SU-DHL-6 (cell line): Measurements from ENCODE around the gene FAM229A.

Experiments
- H2AFZ ChIP-seq: fragments of 200-600 bp; sonication (generic); 2 replicates; pipeline ENCODE4 v1.6.1; 2014; ENCODE audit warnings: low read depth, mild to moderate bottlenecking, moderate library complexity, mixed read lengths, antibody characterized with exemption, low read length; ENCODE audit not compliant: severe bottlenecking
- H3F3A ChIP-seq: fragments of 200-600 bp; shearing (Covaris generic); 2 replicates; pipeline ENCODE4 v1.6.0; 2016; ENCODE audit warnings: antibody characterized with exemption, mild to moderate bottlenecking; ENCODE audit not compliant: insufficient read depth
- H3K27ac ChIP-seq: fragments of 200-600 bp; sonication (generic); 2 replicates; pipeline ENCODE4 v1.5.1; 2016; ENCODE audit warnings: low read depth, mild to moderate bottlenecking, low read length, moderate library complexity, mixed read lengths
- H3K27me3 ChIP-seq: fragments of 200-600 bp; sonication (generic), shearing (Covaris generic); 2 replicates; pipeline ENCODE4 v1.6.0; 2014; ENCODE audit warnings: mild to moderate bottlenecking, low read length
- H3K36me3 ChIP-seq: fragments of 200-600 bp; sonication (generic); 2 replicates; pipeline ENCODE4 v1.6.1; 2014; ENCODE audit warnings: mild to moderate bottlenecking, low read length, mixed read lengths
- H3K4me2 ChIP-seq: fragments of 300-600, 200-600 bp; shearing (Covaris generic), sonication (generic); 2 replicates; pipeline ENCODE4 v1.6.0; 2014; ENCODE audit warnings: low read length, low read depth, mild to moderate bottlenecking; ENCODE audit not compliant: poor library complexity, severe bottlenecking
- H3K4me3 ChIP-seq: fragments of 200-600 bp; sonication (generic); 2 replicates; pipeline ENCODE4 v1.5.1; 2014; ENCODE audit warnings: antibody characterized with exemption, low read length, mild to moderate bottlenecking, mixed read lengths; ENCODE audit not compliant: insufficient read depth, poor library complexity, severe bottlenecking
- H3K79me2 ChIP-seq: fragments of 200-600 bp; sonication (generic); 2 replicates; pipeline ENCODE4 v1.6.1; 2014; ENCODE audit warnings: mild to moderate bottlenecking, low read length, moderate library complexity; ENCODE audit not compliant: insufficient read depth
- H3K9ac ChIP-seq: fragments of 200-600 bp; sonication (generic); 2 replicates; pipeline ENCODE4 v1.7.0; 2014; ENCODE audit warnings: mild to moderate bottlenecking, low read length
- H3K9me2 ChIP-seq: fragments of 200-600 bp; sonication (generic); replicated peaks from 2 replicates; pipeline ENCODE4 v1.6.1; 2014; ENCODE audit warnings: low read length; ENCODE audit not compliant: insufficient read depth
- H3K9me3 ChIP-seq: fragments of 200-600 bp; sonication (generic); 2 replicates; pipeline ENCODE4 v1.6.1; 2014; ENCODE audit warnings: low read length, mixed read lengths; ENCODE audit not compliant: insufficient read depth
- H4K20me1 ChIP-seq: fragments of 200-600 bp; sonication (generic); 2 replicates; pipeline ENCODE4 v1.6.1; 2014; ENCODE audit warnings: low read depth, mild to moderate bottlenecking, antibody characterized with exemption, low read length, moderate library complexity, mixed read lengths
- EZH2phosphoT487 ChIP-seq: fragments of 200-600 bp; sonication (generic), shearing (Covaris generic); conservative IDR thresholded peaks from 2 replicates; pipeline ENCODE4 v1.6.1; 2018; ENCODE audit warnings: mild to moderate bottlenecking, antibody characterized with exemption, low read length, moderate library complexity, mixed read lengths
- TF ChIP-seq, protein P1 (sequence below): fragments of 200-600 bp; sonication (generic); IDR thresholded peaks from one replicate; pipeline ENCODE4 v1.5.1; 2017; ENCODE audit warnings: antibody characterized with exemption, mild to moderate bottlenecking, low read length, moderate library complexity; ENCODE audit not compliant: insufficient read depth, poor library complexity, severe bottlenecking

The FAM229A gene

DNA sequence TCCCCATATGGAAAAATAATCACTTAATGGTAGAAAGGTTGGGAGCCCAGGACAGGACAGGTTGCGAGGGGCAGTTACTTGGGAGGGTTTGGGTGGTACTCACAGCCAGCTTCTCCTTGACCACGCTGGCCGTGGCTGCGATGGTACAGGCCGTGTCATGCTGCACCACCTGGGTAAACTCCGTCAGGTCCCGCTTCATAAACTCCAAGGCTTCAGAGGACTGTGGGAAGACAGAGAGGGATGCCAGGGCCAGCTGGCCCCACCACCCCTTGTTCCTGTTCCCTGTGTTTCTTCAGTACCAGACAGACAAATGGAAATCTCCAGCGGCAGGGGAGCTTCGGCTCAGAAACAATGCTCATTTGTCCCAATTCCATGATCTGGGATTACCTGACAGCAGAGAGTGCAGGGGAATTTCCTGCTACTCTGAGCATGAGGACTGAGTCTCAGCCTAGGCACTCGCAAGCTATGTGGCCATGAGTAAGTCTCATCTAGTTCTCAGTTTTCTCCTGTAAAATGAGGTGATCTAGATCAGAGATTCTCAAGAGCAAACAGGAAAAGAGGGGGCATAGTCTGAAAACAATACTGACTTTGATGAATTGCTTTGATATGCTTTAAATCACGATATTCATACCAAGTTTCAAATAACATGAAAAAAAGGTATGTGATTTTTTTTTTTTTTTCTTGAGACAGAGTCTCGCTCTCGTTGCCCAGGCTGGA lies 24.5 kb upstream of the FAM229A start:
- TF ChIP-seq EZH2phosphoT487: no peak
- TF ChIP-seq, protein P1, sequence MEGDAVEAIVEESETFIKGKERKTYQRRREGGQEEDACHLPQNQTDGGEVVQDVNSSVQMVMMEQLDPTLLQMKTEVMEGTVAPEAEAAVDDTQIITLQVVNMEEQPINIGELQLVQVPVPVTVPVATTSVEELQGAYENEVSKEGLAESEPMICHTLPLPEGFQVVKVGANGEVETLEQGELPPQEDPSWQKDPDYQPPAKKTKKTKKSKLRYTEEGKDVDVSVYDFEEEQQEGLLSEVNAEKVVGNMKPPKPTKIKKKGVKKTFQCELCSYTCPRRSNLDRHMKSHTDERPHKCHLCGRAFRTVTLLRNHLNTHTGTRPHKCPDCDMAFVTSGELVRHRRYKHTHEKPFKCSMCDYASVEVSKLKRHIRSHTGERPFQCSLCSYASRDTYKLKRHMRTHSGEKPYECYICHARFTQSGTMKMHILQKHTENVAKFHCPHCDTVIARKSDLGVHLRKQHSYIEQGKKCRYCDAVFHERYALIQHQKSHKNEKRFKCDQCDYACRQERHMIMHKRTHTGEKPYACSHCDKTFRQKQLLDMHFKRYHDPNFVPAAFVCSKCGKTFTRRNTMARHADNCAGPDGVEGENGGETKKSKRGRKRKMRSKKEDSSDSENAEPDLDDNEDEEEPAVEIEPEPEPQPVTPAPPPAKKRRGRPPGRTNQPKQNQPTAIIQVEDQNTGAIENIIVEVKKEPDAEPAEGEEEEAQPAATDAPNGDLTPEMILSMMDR: no peak
- Histone ChIP-seq H3K27me3 (no peaks in the 10 kb centered on the region), H3K9ac (no peak overlapping the region), H3K9me2 (no peaks in the 10 kb centered on the region), H4K20me1 (no peaks in the 10 kb centered on the region), H2AFZ (no peak overlapping the region), H3K4me3 (no peak overlapping the region), H3K36me3 (no peaks in the 10 kb centered on the region), H3K9me3 (no peaks in the 10 kb centered on the region), H3K4me2 (no peak overlapping the region), H3K79me2 (no peaks in the 10 kb centered on the region), H3K27ac (no peak overlapping the region), H3F3A (no peaks in the 10 kb centered on the region; the same call in 1 of the 2 replicates)

DNA sequence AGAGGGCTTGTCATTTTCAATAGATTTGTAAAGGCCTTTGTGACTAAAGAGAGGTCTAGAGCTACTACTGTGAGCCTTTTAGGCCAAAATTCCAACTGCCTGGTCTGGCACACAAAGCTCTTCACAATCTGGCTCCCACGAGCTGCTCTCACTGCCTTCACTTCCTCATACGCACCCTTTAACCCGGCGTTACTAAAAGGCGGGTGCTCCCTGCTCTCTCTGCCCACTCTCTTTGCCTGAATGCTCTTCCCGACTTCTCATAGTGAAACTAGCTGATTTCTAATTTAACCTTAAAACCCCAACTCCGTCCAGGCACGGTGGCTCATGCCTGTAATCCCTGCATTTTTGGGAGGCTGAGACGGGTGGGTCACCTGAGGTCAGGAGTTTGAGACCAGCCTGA lies 17.8 kb upstream of the FAM229A start:
- Histone ChIP-seq H3K9ac (no peak overlapping the region), H3K9me3 (no peaks in the 10 kb centered on the region), H3K36me3 (no peaks in the 10 kb centered on the region), H3K79me2 (no peaks in the 10 kb centered on the region), H4K20me1 (no peaks in the 10 kb centered on the region), H2AFZ (no peak overlapping the region), H3K9me2 (no peaks in the 10 kb centered on the region), H3K27ac (no peak overlapping the region), H3K4me2 (no peak overlapping the region), H3F3A (no peaks in the 10 kb centered on the region; the same call in 1 of the 2 replicates), H3K4me3 (no peak overlapping the region), H3K27me3 (no peaks in the 10 kb centered on the region)
- no peak for TF ChIP-seq EZH2phosphoT487
- TF ChIP-seq, protein P1: no peak

DNA sequence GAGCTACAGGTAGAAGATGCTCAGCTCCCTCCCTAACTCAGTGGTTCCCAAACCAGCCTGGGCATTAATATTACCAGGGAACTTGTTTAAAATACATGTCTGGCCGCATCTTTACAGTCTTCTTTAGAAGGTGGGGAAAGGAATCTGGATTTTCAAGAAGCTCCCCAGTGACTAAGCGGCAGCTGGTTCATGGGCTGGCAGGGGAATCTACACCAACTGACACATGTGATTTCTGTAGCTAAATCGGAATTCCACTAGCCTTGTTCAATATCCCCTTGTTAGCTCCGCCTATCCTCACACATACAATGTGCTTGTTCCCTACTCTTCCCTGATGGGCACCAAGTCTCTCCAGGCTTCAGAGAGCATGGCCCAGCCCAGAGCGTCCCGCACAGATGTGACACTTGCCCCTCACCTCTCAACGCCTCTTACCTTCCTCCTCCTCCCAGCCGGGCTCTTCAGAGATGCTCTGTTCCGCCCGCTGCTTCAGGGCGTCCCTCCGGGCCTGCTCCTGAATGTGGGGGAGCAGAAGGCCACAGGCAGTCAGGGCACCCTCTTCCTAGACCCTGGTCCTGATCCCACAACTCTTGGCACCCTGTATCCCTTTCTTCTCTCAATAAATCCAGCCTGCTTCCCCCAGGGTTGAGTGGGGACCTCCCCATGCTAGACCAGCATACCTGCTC lies 15.4 kb upstream of the FAM229A start:
- no peaks in the 10 kb centered on the region for H4K20me1 ChIP-seq
- H2AFZ ChIP-seq: no peak overlapping the region
- no peak overlapping the region for H3K4me2 ChIP-seq
- H3K27me3 ChIP-seq: no peaks in the 10 kb centered on the region
- no peak overlapping the region for H3K9ac ChIP-seq
- H3K9me2 ChIP-seq: no peaks in the 10 kb centered on the region
- H3K9me3 ChIP-seq: no peaks in the 10 kb centered on the region
- H3K36me3 ChIP-seq: no peaks in the 10 kb centered on the region
- TF ChIP-seq EZH2phosphoT487: no peak
- TF ChIP-seq, protein P1: no peak
- H3K79me2 ChIP-seq: no peaks in the 10 kb centered on the region
- no peak overlapping the region for H3K27ac ChIP-seq
- no peaks in the 10 kb centered on the region for H3F3A ChIP-seq
- H3K4me3 ChIP-seq: no peak overlapping the region
